Natural killer cell treated with Interleukin-12 subunit alpha and Interleukin-12 subunit beta and Interleukin-15 and Interleukin-18, amount 100 ng/mL, for 72 hours (primary cell): ENCODE data around the gene CUTC. TPM values are rescaled to one million over a fixed set of nuclear protein-coding genes. Genes with fewer than 3 reads are reported as not detected.

Source experiments
- ATAC-seq, 2 donors: fragments of 150-1000 bp; cut with Tn5 transposase in 1 of 2; sonication (Bioruptor Pico), chemical (Tn5 transposase) in 1 of 2; 2 replicates each; pipeline ENCODE4 v1.10.0; 2021
- DNase-seq: peaks from one replicate; pipeline ENCODE4 v3.0.0; 2022; ENCODE audit warnings: low spot score
- H3K27ac Mint-ChIP-seq, 2 donors: 1 replicate in 1 of 2; 2 replicates in 1 of 2; pipeline ENCODE4 v1.8.0; 2022; ENCODE audit warnings: mixed read lengths in 2 of 2, mild to moderate bottlenecking in 1 of 2, moderate library complexity in 1 of 2
- H3K27me3 Mint-ChIP-seq, 2 donors: 1 replicate in 1 of 2; 2 replicates in 1 of 2; pipeline ENCODE4 v1.8.0; 2022; ENCODE audit warnings: mixed read lengths in 2 of 2
- H3K36me3 Mint-ChIP-seq: one replicate; pipeline ENCODE4 v1.8.0; 2022; ENCODE audit warnings: mixed read lengths
- H3K4me1 Mint-ChIP-seq, 2 donors: 1 replicate in 1 of 2; 2 replicates in 1 of 2; pipeline ENCODE4 v1.8.0; 2022; ENCODE audit warnings: low read depth in 2 of 2, mixed read lengths in 2 of 2, mild to moderate bottlenecking in 1 of 2
- H3K4me3 Mint-ChIP-seq: one replicate; pipeline ENCODE4 v1.8.0; 2022; ENCODE audit warnings: mixed read lengths
- H3K9me3 Mint-ChIP-seq: 2 replicates; pipeline ENCODE4 v1.8.0; 2022; ENCODE audit warnings: mixed read lengths
- total RNA-seq, 2 donors: library from RNA; stranded (reverse); gene quantifications; one replicate each; pipeline ENCODE4 v1.2.3, GENCODE V29; 2022

CUTC gene
- total RNA-seq, 2 donors from 2014 or later: 25.0 to 29.5 TPM

GRCh38 chr10:99804471-99804870 lies 72.4 kb downstream of the CUTC start:
- Mint-ChIP-seq H3K4me1 (no peaks in the 10 kb centered on the region), H3K27me3 (no peaks in the 10 kb centered on the region), H3K4me3 (no peak overlapping the region), H3K27ac (no peak overlapping the region), H3K9me3 (no peaks in the 10 kb centered on the region), H3K36me3 (no peaks in the 10 kb centered on the region)
- ATAC-seq (no peak), DNase-seq (no peak)

- ATAC-seq (no peak), DNase-seq (no peak)
- Mint-ChIP-seq H3K4me1 (no peaks in the 10 kb centered on the region), H3K36me3 (no peaks in the 10 kb centered on the region), H3K9me3 (no peaks in the 10 kb centered on the region), H3K27me3 (no peaks in the 10 kb centered on the region), H3K27ac (no peak overlapping the region), H3K4me3 (no peak overlapping the region)
These were observed 73.2 kb downstream of the CUTC start for GRCh38 chr10:99805190-99805589.

Other genes starting within 250 kb of the CUTC start
- not detected for gene NKX2-3, start 199.3 kb upstream of the CUTC start, total RNA-seq
- 10 to 100 TPM; 43.4 to 58.7 TPM for gene SLC25A28, start 111.8 kb upstream of the CUTC start, total RNA-seq
- 10 to 100 TPM in 1 of 2 donors, 1 to 10 TPM in 1; 9.0 to 10.9 TPM for gene ENTPD7, start 72.7 kb upstream of the CUTC start, total RNA-seq
- gene COX15, start 107 bp upstream of the CUTC start, total RNA-seq: 10 to 100 TPM; 26.1 to 31.9 TPM
- gene ABCC2, start 50.4 kb downstream of the CUTC start, total RNA-seq: 1 to 10 TPM; 1.5 to 3.4 TPM